ENCODE measurements around the gene LIMA1.

- TF ChIP-seq CTCF (IDR thresholded peaks at IDR 0.05), result no peak
- no peak for TF ChIP-seq POLR2A (IDR thresholded peaks at IDR 0.05)
These were observed 84.5 kb downstream of the LIMA1 start for GRCh38 chr12:50198829-50199228.

Measured in lower leg skin (tissue), 3 donors.